GM06990 (cell line): Measurements from ENCODE around the gene SLC30A3.
"Not testable (repeated sequence)": the region's sequence is repeated elsewhere in the genome, so short reads cannot be mapped to it uniquely, and the experiment has no call there.

Experiments
- DNase-seq: peaks from one replicate; pipeline ENCODE4 v3.0.0-alpha.2; 2011; ENCODE audit not compliant: insufficient read length; ENCODE audit errors: extremely low read depth
- H3K27me3 ChIP-seq: replicated peaks from 2 replicates; pipeline ENCODE4 v1.6.0; 2011; ENCODE audit warnings: low read length; ENCODE audit not compliant: control insufficient read depth, insufficient read depth
- H3K36me3 ChIP-seq: 2 replicates; pipeline ENCODE4 v1.5.1; 2011; ENCODE audit warnings: low read length; ENCODE audit not compliant: control insufficient read depth, insufficient read depth
- H3K4me3 ChIP-seq: replicated peaks from 2 replicates; pipeline ENCODE4 v1.5.1; 2011; ENCODE audit warnings: low read depth, mild to moderate bottlenecking, control low read depth, low read length
- TF ChIP-seq, protein P1 (sequence below): IDR thresholded peaks from 2 replicates; pipeline ENCODE4 v1.5.1; 2011; ENCODE audit warnings: low read length, control low read depth, mild to moderate bottlenecking, inconsistent platforms; ENCODE audit not compliant: insufficient read depth, poor library complexity, severe bottlenecking

The SLC30A3 gene

DNA sequence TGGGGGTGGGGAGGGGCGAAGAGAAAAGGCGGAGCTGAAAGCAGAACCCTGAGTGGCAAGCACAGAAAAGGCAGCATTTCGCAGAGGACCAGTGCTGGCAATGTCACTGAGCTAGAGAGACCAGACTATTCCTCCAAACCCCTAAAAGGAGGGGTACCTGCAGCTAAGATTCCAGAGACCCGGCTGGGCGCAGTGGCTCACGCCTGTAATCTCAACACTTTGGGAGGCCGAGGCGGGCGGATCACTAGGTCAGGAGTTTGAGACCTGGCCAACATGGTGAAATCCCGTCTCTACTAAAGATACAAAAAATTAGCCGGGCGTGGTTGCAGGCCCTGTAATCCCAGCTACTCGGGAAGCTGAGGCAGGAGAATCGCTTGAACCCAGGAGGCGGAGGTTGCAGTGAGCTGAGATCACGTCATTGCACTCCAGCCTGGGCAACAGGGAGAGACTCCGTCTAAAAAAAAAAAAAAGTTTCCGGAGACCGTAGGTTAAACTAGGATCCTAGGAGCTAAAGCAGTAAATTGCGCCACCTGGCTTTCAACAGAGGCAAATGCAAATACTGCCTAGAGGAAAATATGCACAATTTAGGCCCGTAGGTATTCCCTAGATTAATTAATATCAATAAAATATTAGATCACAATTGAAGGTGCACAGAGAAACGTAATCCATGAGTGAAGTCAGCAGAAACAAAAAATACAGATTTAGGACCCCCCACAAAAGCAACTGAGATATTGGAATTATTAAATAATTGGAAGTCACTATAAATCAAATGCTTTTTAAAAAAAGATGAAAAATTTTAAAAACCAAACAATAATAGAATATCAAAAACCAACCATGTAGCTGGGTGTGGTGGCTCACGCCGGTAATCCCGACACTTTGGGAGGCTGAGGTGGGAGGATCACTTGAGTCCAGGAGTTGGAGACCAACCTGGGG is 40.5 kb upstream of the SLC30A3 start:
- Histone ChIP-seq H3K27me3 (no peaks in the 10 kb centered on the region; the same call in 1 of the 2 replicates), H3K36me3 (no peaks in the 10 kb centered on the region; the same call in none of the 2 replicates), H3K4me3 (no peak overlapping the region)
- TF ChIP-seq, protein P1, sequence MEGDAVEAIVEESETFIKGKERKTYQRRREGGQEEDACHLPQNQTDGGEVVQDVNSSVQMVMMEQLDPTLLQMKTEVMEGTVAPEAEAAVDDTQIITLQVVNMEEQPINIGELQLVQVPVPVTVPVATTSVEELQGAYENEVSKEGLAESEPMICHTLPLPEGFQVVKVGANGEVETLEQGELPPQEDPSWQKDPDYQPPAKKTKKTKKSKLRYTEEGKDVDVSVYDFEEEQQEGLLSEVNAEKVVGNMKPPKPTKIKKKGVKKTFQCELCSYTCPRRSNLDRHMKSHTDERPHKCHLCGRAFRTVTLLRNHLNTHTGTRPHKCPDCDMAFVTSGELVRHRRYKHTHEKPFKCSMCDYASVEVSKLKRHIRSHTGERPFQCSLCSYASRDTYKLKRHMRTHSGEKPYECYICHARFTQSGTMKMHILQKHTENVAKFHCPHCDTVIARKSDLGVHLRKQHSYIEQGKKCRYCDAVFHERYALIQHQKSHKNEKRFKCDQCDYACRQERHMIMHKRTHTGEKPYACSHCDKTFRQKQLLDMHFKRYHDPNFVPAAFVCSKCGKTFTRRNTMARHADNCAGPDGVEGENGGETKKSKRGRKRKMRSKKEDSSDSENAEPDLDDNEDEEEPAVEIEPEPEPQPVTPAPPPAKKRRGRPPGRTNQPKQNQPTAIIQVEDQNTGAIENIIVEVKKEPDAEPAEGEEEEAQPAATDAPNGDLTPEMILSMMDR = peak; percentile 84
- DNase-seq = no peak

DNA sequence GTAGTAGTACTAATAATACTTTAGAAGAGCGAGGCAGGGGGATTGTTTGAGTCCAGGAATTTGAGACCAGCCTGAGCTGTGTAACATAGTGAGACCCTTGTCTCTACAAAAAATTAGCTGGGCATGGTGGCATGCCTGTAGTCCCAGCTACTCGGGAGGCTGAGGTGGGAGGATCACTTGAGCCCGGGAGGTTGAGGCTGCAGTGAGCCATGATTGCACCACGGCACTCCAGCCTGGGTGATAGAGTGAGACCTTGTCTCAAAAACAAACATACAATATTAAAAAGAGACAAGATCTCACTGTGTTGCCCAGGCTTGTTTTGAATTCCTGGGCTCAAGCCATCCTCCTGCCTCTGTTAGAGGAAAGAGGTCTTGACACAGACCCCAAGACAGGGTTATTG is 37.8 kb upstream of the SLC30A3 start:
- not testable (repeated sequence) for H3K36me3 ChIP-seq, H3K4me3 ChIP-seq, DNase-seq, H3K27me3 ChIP-seq

DNA sequence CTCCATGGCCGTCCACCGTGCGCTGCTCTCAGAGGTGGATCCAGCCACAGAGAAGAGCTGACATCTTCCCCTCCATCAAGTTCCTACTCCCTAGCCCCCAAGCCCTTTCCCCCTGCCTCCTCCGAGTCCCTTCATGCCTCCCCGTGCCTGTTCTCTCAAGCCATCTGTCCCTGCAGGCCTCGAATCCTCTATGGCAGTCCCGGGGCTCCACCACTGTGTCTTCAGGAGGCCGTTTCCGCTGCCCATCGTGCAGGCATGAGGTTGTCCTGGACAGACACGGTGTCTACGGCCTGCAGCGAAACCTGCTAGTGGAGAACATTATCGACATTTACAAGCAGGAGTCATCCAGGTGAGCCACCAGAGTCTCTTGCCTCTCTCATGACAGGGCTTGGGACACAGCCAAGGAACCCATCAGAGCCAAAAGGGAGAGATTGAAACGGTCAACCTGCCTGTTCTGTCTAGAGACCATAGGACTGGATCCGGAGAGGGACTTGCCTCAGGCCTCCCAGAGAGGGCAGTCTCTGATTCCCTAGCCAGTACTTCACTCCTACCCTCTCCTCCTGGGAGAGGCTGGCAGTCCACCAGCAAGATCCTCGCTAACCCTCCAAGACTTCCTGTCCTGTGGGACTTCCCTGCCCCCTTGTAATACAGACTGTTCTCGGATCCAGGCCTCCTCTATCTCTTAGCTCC is 35.7 kb upstream of the SLC30A3 start:
- TF ChIP-seq, protein P1 = no peak
- H3K36me3 ChIP-seq = no peaks in the 10 kb centered on the region
- no peaks in the 10 kb centered on the region for H3K27me3 ChIP-seq
- H3K4me3 ChIP-seq = no peak overlapping the region
- no peak for DNase-seq

DNA sequence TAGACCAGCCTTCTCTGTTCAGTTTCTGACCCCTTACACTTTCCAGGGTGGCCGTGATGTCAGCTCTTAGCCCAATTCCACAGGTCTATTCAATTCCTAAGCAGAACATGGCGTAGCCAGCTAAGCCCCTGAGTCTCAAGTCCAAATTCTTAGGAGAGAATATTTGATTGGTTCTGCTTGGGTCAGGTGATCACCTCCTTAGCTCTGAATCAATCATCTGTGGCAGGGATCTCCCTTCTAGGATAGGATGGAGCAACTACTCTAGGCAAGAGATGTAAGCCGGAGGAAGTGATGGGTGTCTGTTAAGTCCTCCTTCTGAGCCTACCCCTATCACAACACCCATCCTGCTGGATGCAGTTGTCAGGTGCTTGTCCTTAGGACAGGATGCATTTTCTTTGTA is 34.3 kb upstream of the SLC30A3 start:
- Histone ChIP-seq H3K36me3 (no peaks in the 10 kb centered on the region), H3K4me3 (no peak overlapping the region), H3K27me3 (no peaks in the 10 kb centered on the region)
- no peak for DNase-seq
- TF ChIP-seq, protein P1 = no peak

DNA sequence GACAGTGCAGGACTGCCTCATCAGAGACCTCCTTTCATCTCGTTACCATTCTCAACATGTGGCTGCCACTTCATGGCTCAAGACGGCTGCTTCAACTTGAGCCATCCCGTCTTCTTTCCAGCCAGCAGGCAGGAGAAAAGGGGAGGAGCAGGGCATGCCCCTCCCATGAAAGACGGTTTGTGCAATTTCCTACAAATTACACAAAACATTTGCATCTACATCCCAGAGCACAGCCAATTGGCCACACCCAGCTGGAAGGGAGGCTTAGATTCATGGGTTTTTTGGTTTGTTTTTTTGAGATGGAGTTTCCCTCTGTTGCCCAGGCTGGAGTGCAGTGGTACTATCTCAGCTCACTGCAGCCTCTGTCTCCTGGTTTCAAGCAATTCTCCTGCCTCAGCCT is 33.6 kb upstream of the SLC30A3 start:
- no peaks in the 10 kb centered on the region for H3K27me3 ChIP-seq
- no peak overlapping the region for H3K4me3 ChIP-seq
- H3K36me3 ChIP-seq = no peaks in the 10 kb centered on the region
- no peak for DNase-seq
- TF ChIP-seq, protein P1 = no peak

DNA sequence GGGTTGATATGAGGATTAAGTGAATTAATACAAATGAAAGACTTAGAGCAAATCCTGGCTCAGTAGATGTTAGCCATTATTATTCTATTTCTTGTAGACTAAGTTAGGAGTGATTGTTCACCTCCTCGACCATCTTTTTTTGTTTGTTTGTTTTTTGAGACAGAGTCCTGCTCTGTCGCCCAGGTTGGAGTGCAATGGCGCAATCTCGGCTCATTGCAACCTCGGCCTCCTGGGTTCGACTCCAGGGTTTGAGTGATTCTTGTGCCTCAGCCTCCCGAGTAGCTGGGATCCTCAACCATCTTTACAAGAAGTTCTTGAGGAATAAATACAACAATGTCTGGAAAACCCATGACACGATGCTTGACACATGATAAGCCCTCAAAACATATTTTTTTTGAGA is 32.1 kb upstream of the SLC30A3 start:
- Histone ChIP-seq H3K27me3 (no peaks in the 10 kb centered on the region), H3K4me3 (no peak overlapping the region), H3K36me3 (no peaks in the 10 kb centered on the region)
- TF ChIP-seq, protein P1 = no peak
- no peak for DNase-seq
